CD4-positive, alpha-beta T cell treated with Interleukin-21 for 1 hour (primary cell): ENCODE results near the gene RIPPLY1.
"Not testable (repeated sequence)": the region's sequence is repeated elsewhere in the genome, so short reads cannot be mapped to it uniquely, and the experiment has no call there.

Experiments used
- DNase-seq: peaks from one replicate; pipeline ENCODE4 v3.0.0-alpha.2; 2020

The RIPPLY1 gene

GRCh38 chrX:106905064-106905708 is 2.0 kb upstream of the RIPPLY1 start:
- DNase-seq: no peak

- no peak for DNase-seq
Measured at GRCh38 chrX:106903856-106904528, 851 bp upstream of the RIPPLY1 start.

GRCh38 chrX:106902684-106903083 is 457 bp downstream of the RIPPLY1 start:
- DNase-seq: no peak

- DNase-seq: no peak
Measured at GRCh38 chrX:106901781-106902219, 1.3 kb downstream of the RIPPLY1 start.

GRCh38 chrX:106901341-106901740 is 1.8 kb downstream of the RIPPLY1 start:
- DNase-seq: no peak

GRCh38 chrX:106899841-106900240 is 3.3 kb downstream of the RIPPLY1 start:
- DNase-seq: no peak

- no peak for DNase-seq
Measured at GRCh38 chrX:106899276-106899675, 3.9 kb downstream of the RIPPLY1 start.

- DNase-seq: peak; percentile 55
Measured at GRCh38 chrX:106898462-106898861, 4.7 kb downstream of the RIPPLY1 start.

GRCh38 chrX:106897259-106897658 is 5.9 kb downstream of the RIPPLY1 start:
- DNase-seq: no peak

GRCh38 chrX:106894978-106895452 is 8.1 kb downstream of the RIPPLY1 start:
- DNase-seq: no peak

- DNase-seq: peak; percentile 46
Measured at GRCh38 chrX:106894392-106894909, 8.7 kb downstream of the RIPPLY1 start.

GRCh38 chrX:106891762-106892460 is 11.2 kb downstream of the RIPPLY1 start:
- DNase-seq: no peak

GRCh38 chrX:106889468-106889867 is 13.7 kb downstream of the RIPPLY1 start:
- DNase-seq: no peak

- no peak for DNase-seq
Measured at GRCh38 chrX:106875151-106875550, 28.0 kb downstream of the RIPPLY1 start.

GRCh38 chrX:106874075-106874474 is 29.1 kb downstream of the RIPPLY1 start:
- DNase-seq: peak; percentile 14

GRCh38 chrX:106872796-106873195 is 30.3 kb downstream of the RIPPLY1 start:
- DNase-seq: not testable (repeated sequence)

- no peak for DNase-seq
Measured at GRCh38 chrX:106863697-106864096, 39.4 kb downstream of the RIPPLY1 start.

- DNase-seq: peak; percentile 1
Measured at GRCh38 chrX:106862972-106863688, 40.0 kb downstream of the RIPPLY1 start.
